Stimulated activated CD8-positive, alpha-beta memory T cell treated with anti-CD3 and anti-CD28 coated beads, Interleukin-4, amount 100 ng/mL, for 1 hour (primary cell): ENCODE measurements around the gene SLC2A10.

Source experiments
- DNase-seq, 2 donors: peaks; one replicate each; pipeline ENCODE4 v3.0.0-alpha.2; 2020; ENCODE audit warnings: low read depth in 2 of 2, low spot score in 1 of 2

The SLC2A10 gene

GRCh38 chr20:46764068-46764467 is 54.6 kb downstream of the SLC2A10 start:
- no peak for DNase-seq

- DNase-seq: no peak
Observed at GRCh38 chr20:46765506-46766120, 56.2 kb downstream of the SLC2A10 start.

GRCh38 chr20:46767127-46767761 is 57.8 kb downstream of the SLC2A10 start:
- DNase-seq: no peak

DNA sequence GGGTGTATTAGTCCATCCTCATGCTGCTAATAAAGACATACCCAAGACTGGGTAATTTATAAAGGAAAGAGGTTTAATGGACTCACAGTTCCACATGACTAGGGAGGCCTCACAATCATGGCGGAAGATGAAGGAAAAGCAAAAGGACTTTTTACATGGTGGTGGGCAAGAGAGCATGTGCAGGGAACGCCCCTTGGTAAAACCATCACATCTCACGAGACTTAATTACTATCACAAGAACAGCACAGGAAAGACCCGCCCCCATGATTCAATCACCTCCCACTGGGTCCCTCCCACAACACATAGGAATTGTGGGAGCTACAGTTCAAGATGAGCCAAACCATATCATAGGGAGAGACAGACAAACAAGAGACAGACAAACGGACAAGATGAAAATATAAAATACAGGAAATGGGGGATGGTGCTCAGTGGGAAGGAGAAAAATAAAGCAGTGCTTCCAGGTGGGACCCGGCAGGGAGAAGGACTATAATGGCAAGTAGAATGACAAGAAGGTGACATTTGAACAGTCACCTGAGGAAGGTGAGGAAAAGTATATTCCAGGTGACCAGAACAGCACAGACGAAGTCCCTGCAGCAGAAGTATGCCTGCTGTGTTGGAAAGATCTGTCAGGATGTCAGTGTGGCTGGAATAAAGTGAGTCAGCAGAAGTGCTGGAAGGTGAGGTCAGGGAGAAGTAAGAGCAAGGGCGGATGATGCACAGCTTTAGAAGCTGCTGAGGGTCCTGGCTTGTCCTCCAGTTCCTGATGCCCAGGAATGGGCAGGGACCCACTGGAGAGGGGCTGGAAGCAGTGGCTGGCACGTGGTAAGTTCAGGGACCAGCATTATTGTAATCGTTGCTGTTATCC is 61.1 kb downstream of the SLC2A10 start:
- no peak for DNase-seq

- DNase-seq: no peak
Observed at GRCh38 chr20:46771195-46771588, 61.7 kb downstream of the SLC2A10 start.

GRCh38 chr20:46772901-46773300 is 63.5 kb downstream of the SLC2A10 start:
- no peak for DNase-seq

DNA sequence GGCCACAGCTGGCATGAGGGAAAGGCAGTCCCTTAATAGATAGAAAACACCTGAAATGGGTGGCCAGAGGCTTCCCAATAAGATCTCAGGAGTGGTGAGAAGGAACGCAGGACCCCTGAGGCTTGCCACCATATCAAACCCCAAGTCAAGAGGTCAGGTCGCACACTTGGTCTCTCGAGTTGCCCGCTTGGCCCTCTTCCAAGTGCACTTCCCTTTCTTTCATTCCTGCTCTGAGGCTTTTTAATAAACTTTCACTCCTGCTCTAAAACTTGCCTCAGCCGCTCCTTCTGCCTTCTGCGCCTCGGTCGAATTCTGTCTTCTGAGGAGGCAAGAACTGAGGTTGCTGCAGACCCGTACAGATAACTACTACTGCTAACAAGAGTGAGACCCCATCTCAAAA is 64.2 kb downstream of the SLC2A10 start:
- DNase-seq: no peak

GRCh38 chr20:46774236-46774635 is 64.8 kb downstream of the SLC2A10 start:
- DNase-seq: no peak

DNA sequence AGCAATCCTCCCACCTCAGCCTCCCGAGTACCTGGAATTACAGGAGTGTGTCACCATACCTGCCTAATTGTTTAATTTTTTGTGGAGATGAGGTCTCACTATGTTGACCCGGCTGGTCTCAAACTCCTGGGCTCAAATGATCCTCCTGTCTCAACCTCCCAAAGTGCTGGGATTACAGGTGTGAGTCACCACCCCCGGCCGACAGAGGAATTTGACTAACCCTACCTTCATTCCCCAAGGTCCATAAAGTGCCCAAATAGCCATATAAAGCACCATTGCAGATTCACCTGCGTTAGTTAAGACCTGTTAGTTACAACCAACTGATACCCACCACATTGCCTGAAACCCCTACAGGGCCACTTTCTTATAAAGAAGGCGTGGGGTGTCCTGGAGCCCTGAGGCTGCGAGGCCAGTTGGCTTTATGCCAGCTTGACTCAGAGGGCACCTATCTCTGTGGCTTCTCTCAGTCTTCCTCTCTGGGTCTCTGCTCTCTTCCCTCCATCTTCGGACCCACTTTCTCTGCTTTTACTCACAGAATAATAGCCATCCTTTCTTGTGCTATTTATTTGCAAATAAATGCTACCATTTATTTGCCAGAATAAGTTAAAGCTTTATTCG is 65.6 kb downstream of the SLC2A10 start:
- no peak for DNase-seq

GRCh38 chr20:46775806-46776205 is 66.4 kb downstream of the SLC2A10 start:
- no peak for DNase-seq

- DNase-seq: no peak
Observed at GRCh38 chr20:46777331-46777730, 67.9 kb downstream of the SLC2A10 start.

DNA sequence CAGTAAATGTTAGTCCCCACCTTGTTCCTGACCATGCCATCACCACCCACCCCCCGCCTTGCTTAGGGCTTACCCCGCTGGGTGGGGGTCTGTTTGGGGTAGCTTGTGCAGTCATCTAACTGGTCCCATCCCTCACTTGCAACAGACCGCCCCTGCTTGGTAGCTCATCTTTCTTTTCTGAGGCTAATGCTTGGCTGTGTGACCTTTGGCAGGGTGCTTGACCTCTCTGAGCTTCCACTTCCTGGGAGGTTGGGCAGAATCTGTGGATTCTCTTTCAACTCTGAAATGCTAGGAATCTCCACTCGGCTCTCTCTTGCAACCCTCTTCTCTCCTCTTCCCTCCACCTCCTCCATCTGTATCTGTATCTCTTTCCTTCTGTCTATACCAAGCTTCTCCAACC is 70.4 kb downstream of the SLC2A10 start:
- no peak for DNase-seq

DNA sequence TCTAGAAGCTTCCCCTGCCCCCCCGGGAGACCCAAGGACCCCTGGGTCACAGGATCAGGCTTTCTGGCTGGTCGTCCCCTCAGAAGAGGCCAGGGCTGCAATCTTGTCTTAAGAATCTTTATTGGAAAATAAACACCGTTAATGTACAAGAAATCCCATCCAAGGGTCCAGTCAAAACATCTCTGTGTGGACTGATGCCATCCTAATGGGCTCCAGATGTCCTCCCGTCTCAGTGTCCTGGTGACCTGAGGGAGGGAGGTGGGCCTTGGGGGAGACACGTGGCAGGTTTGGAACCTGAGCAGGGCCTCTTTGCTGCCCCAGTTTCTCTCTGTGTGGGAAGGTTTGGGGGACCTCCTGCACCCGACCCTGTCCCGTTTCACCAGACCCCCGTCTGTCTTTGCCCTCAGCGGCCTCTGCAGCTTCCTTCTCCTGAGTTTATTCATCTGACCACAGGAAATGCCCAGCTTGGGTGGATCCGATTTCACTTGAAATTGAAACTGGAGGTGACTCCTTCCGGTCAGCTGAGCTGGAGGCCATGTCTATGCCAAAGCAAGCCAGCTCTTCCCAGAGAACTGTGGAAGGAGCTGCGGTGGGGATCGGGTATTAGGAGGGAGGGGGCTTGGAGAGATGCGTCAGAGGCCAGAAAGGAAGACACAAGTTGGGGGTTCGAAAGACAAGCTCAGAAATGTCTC is 75.1 kb downstream of the SLC2A10 start:
- no peak for DNase-seq
